ENCODE results near the gene THADA.

THADA gene

GRCh38 chr2:43507137-43507536, 88.7 kb downstream of the THADA start:
- DNase-seq (ENCODE audit: low read depth in 2 of 2), result no peak

GRCh38 chr2:43495727-43496126, 100.1 kb downstream of the THADA start:
- DNase-seq (ENCODE audit: low read depth in 2 of 2), result no peak

GRCh38 chr2:43493954-43494353, 101.9 kb downstream of the THADA start:
- DNase-seq (ENCODE audit: low read depth in 2 of 2), result no peak

- no peak for DNase-seq (ENCODE audit: low read depth in 2 of 2)
Measured at GRCh38 chr2:43491065-43491639, 104.7 kb downstream of the THADA start.

DNA sequence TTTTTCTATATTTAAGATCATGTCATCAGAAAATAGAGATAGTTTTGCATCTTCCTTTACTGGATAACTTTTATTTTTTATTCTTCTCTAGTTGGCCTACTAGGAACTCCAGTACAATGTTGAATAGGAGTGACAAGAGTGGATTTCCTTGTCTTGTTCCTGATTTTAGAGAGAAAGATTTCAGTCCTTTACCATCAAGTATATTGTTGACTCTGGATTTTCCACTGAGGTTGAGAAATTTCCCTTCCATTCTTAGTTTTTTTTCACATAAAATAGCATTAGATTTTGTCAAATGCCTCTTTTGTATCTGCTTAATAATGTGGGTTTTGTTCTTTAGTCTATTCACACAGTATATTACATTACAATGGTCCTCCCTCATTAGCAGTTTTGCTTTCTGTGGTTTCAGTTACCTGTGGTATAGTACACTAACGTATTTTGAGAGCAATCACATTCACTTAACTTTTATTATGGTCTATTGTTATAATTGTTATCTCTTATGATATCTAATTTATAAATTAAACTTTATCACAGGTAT, 105.5 kb downstream of the THADA start:
- no peak for DNase-seq (ENCODE audit: low read depth in 2 of 2)

DNA sequence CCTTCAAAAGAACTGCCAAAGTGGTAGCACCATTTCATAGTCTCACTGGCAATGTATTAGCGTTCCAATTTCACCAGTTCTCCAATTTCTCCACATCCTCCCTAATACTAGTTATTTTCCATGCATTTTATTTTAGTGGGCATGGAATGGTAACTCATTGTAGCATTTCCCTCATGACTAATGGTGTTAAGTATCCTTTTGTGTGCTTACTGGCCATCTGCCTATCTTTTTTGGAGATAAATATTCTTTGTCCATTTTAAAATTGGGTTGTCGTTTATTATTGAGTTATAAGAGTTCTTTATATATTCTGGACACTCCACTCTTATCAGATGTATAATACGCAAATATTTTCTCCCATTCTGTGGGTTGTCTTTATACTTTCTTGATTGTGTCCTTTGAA, 107.1 kb downstream of the THADA start:
- no peak for DNase-seq (ENCODE audit: low read depth in 2 of 2)

- no peak for DNase-seq (ENCODE audit: low read depth in 2 of 2)
Measured at GRCh38 chr2:43486603-43487002, 109.2 kb downstream of the THADA start.

DNA sequence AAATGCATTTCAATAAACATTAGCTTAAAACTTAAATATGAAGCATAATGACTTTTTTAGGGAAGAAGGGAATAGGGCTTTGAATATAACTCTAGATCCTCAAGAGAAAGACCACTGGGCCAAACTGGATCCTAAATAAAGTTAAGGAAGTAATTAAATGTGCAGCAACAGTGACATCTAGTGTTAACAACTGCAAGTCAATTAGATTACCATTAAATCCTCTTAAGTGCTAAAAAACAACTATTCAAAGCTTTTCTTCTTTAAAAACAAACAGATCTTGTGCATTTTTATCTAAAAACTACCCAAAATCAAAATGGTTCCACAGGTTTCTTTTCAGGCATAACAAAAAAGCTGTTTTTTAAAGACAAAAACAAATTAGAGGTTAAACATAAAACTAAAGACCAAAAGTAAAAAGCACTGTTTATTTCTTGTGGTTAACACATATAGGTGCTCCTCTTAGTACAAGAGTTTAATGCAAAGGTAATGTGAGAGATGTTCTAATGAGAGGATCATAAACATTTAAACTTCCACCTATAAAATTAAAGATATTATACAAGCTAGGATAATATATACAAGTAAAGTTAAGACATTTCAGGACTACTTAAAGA, 111.4 kb downstream of the THADA start:
- DNase-seq (ENCODE audit: low read depth in 2 of 2), result no peak

- no peak for DNase-seq (ENCODE audit: low read depth in 2 of 2)
Measured at GRCh38 chr2:43482961-43483360, 112.9 kb downstream of the THADA start.

DNA sequence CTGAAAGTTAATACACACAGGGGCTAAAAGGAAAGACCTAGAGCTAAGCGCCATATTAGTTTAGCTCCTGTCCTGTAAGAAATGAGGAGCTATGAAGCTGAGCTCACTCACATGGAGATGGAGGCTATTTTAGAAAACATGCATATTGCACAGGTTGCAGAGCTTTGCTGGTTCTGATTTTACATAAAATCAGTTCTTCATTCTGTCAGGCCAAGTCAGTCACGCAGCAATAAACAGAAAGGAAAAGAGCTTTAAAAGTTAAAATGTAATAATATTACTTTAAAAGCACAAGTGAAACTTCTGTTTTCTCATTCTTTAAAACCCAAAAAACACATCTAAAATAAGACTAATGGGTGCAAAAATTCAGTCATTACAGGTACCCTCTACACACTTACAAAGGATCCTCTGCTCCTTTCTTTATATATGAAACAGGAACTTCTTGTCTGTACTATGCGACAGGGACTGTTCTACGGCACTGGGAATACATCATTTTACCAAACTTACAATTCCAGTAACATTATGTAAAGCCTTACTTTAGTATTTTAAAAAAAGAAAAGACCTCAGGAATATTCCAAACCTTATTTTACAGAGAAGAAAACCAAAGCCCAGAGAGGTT, 113.8 kb downstream of the THADA start:
- DNase-seq (ENCODE audit: low read depth in 2 of 2), result no peak

GRCh38 chr2:43480874-43481273, 115.0 kb downstream of the THADA start:
- no peak for DNase-seq (ENCODE audit: low read depth in 2 of 2)

GRCh38 chr2:43478412-43479086, 117.3 kb downstream of the THADA start:
- no peak for DNase-seq (ENCODE audit: low read depth in 2 of 2)

DNA sequence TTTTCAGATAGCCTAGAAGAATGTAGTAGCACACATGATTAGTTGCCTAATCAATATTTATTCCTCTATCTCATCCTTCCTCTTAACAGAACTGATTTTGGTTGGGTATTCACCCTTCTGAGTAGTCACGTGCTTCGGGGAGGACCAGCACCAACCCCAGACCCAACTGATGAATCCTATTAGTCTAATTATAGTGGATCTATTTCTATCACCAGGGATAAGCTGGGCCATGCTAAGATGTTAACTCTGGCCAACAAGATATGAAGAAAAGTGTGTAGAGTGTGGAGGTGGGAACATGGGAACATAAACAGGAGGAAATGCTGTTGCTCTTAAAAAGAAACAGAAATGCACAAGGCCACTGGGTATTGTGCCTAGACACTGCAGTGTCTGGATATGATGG, 119.9 kb downstream of the THADA start:
- DNase-seq (ENCODE audit: low read depth in 2 of 2), result no peak

DNA sequence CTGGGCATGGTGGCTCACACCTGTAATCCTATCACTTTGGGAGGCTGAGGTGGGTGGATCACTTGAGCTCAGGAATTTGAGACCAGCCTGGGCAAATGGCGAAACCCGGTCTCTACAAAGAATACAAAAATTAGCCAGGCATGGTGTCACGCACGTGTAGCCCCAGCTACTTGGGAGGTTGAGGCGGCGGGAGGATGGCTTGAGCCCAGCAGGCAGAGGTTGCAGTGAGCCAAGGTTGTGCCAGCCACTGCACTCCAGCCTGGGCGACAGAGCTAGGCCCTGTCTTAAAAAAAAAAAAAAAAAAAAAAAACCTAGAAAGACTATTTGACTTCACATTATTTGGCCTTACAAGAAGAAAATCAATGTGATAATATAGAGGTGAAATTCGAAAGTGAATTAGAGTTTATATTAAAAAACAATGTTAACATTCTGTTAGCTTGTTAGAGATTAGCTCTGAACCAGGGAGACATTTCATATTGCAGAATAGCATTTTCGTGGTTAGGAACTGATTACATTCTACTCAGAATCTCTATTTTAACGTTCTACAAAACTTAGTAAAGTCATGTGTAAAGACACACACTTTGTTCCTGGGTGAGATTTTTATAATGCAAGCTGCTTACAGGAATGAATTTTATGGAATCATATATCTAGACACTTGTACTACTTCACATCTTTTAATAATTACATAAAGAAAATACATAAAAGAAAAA, 120.5 kb downstream of the THADA start:
- no peak for DNase-seq (ENCODE audit: low read depth in 2 of 2)

- no peak for DNase-seq (ENCODE audit: low read depth in 2 of 2)
Measured at GRCh38 chr2:43474273-43474672, 121.6 kb downstream of the THADA start.

DNA sequence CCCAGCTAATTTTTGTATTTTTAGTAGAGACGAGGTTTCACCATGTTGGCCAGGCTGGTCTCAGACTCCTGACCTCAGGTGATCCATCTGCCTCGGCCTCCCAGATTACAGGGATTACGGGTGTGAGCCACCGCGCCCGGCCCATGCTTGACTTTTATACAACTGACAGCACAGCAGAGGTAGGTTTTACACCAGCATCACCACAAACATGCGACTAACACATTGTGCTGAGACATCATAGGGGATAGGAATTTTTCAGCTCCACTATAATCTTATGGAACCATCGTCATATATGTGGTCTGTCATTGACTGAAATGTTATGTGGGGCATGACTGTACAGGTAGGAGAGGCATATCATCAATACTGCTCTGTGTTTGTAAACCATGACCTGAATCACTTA, 122.1 kb downstream of the THADA start:
- DNase-seq (ENCODE audit: low read depth in 2 of 2), result no peak

DNA sequence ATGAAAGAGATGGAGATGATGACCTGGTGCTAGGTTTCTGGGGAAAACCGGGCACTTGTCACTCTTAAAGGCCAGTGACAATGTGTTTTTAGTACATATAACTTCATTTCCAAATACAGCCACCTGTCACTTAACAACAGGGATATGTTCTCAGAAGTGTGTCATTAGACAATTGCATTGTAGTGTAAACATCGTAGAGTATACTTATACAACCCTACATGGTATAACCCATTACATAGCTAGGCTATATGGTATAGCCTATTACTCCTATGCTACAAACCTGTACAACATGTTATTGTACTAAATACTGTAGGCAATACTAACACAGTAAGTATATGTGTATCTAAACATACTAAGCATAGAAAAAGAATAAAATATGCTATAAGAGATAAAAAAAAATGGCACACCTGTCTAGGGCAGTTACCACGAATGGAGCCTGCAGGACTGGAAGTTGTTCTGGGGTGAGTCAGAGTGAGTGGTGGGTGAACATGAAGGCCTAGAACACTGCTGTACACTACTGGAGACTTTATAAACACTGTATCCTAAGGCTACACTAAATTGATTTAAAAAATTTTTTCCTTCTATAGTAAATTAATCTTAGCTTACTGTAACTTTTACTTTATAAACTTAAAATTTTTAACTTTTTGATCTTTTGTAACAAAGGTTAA, 123.2 kb downstream of the THADA start:
- DNase-seq (ENCODE audit: low read depth in 2 of 2), result no peak

GRCh38 chr2:43469713-43470112, 126.1 kb downstream of the THADA start:
- no peak for DNase-seq (ENCODE audit: low read depth in 2 of 2)

DNA sequence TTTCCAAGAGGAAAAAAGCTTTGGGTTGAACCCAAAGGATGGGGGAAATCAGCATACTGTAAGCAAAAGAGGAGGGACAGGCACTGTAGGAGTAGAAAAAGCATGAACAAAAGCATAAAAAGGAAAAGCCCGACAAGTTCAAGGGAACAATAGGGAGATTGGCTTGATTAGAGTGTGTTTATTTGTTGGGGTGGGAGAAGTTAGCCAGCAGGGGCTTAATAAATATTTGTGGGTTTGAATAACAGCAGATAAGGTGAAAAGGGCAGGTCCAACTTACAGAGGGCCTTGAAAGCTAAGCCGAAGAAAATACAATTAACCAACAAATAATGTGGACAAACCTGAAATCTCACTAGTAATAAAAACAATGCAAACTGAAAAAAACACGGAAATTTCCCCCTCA, 126.7 kb downstream of the THADA start:
- DNase-seq (ENCODE audit: low read depth in 2 of 2), result no peak

- DNase-seq (ENCODE audit: low read depth in 2 of 2), result no peak
Measured at GRCh38 chr2:43467891-43468290, 127.9 kb downstream of the THADA start.

GRCh38 chr2:43465234-43465633, 130.6 kb downstream of the THADA start:
- no peak for DNase-seq (ENCODE audit: low read depth in 2 of 2)

DNA sequence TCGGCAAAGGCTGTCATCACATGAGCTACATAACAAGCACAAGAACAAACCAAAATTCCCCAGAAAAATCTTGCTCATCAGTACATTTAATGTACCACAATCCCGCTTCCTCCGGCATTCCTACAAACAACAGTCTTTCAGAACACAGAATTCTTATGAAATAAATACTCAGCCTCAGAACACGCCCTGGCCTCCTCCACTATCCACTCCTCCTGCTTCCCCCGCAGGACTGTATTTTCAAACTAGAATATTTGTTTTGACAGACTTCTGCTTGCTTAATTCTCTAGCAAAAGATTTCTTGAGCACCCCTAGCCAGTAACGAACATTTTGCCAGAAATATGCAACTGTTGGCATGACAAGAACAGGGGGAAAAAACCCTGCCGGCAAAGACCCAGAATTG, 131.2 kb downstream of the THADA start:
- DNase-seq (ENCODE audit: low read depth in 2 of 2), result no peak

All from stimulated activated CD4-positive, alpha-beta T cell treated with anti-CD3 and anti-CD28 coated beads, Interleukin-1b, Interleukin-23, amount 100 ng/mL, for 1 hour (primary cell).